ENCODE measurements around the gene TPBGL. TPM values are rescaled to one million over a fixed set of nuclear protein-coding genes. Genes with fewer than 3 reads are reported as not detected.

The TPBGL gene
- total RNA-seq, 3 donors from 2014 or later, result 0.33 TPM; not detected in 2

- Histone ChIP-seq H3K36me3 (no peaks in the 10 kb centered on the region), H3K27me3 (no peaks in the 10 kb centered on the region), H3K4me3 (no peak overlapping the region), H3K9me3 (no peaks in the 10 kb centered on the region), H3K27ac (peak overlapping the region; percentile 4 to 55), H3K4me1 (peaks cover 0 to 5% of the 10 kb centered on the region in 2 donors)
- no peak for TF ChIP-seq CTCF (IDR thresholded peaks at IDR 0.05)
- no peak for TF ChIP-seq POLR2A (IDR thresholded peaks at IDR 0.05)
- TF ChIP-seq POLR2AphosphoS5 (IDR thresholded peaks at IDR 0.05), result no peak
- intact Hi-C loops (cut with DNase I; ENCODE audit: low total_unique reads), result loop anchor here (5.0 kb wide), 1 partner anchor 48 kb away; no protein-coding TSS in a partner anchor
- peak in 1 of 2 donors; percentile 51 for DNase-seq (ENCODE audit: low spot score in 2 of 2)
Measured at GRCh38 chr11:75195167-75195962, 45.2 kb upstream of the TPBGL start.

GRCh38 chr11:75196426-75196825 lies 44.1 kb upstream of the TPBGL start:
- Histone ChIP-seq H3K4me1 (peaks cover 0 to 5% of the 10 kb centered on the region in 2 donors), H3K27ac (peak overlapping the region in 1 of 2 donors; percentile 12), H3K36me3 (no peaks in the 10 kb centered on the region), H3K27me3 (no peaks in the 10 kb centered on the region), H3K4me3 (no peak overlapping the region), H3K9me3 (no peaks in the 10 kb centered on the region)
- no peak for DNase-seq (ENCODE audit: low spot score in 2 of 2)
- intact Hi-C loops (cut with DNase I; ENCODE audit: low total_unique reads), result loop anchor here (5.0 kb wide), 1 partner anchor 49 kb away; no protein-coding TSS in a partner anchor
- TF ChIP-seq POLR2AphosphoS5 (IDR thresholded peaks at IDR 0.05), result no peak

GRCh38 chr11:75197512-75198277 lies 42.9 kb upstream of the TPBGL start:
- Histone ChIP-seq H3K4me1 (peaks cover 0 to 5% of the 10 kb centered on the region in 2 donors), H3K36me3 (no peaks in the 10 kb centered on the region), H3K4me3 (no peak overlapping the region), H3K9me3 (no peaks in the 10 kb centered on the region), H3K27me3 (no peaks in the 10 kb centered on the region), H3K27ac (peak overlapping the region in 1 of 2 donors; percentile 5)
- TF ChIP-seq POLR2AphosphoS5 (IDR thresholded peaks at IDR 0.05), result no peak
- no peak for TF ChIP-seq POLR2A (IDR thresholded peaks at IDR 0.05)
- TF ChIP-seq CTCF (IDR thresholded peaks at IDR 0.05), result no peak
- DNase-seq (ENCODE audit: low spot score in 2 of 2), result no peak
- intact Hi-C loops (cut with DNase I; ENCODE audit: low total_unique reads), result loop anchor here (5.0 kb wide), 1 partner anchor 50 kb away; no protein-coding TSS in a partner anchor

- TF ChIP-seq POLR2AphosphoS5 (IDR thresholded peaks at IDR 0.05) (no peak), POLR2A (IDR thresholded peaks at IDR 0.05) (no peak), CTCF (IDR thresholded peaks at IDR 0.05) (no peak)
Measured at GRCh38 chr11:75198278-75198973, 42.1 kb upstream of the TPBGL start.

GRCh38 chr11:75199412-75199955 lies 41.1 kb upstream of the TPBGL start:
- Histone ChIP-seq H3K27ac (no peak overlapping the region), H3K27me3 (no peaks in the 10 kb centered on the region), H3K4me3 (no peak overlapping the region), H3K9me3 (no peaks in the 10 kb centered on the region), H3K4me1 (peaks cover 0 to 4% of the 10 kb centered on the region in 2 donors), H3K36me3 (no peaks in the 10 kb centered on the region)
- no peak for DNase-seq (ENCODE audit: low spot score in 2 of 2)
- intact Hi-C loops (cut with DNase I; ENCODE audit: low total_unique reads), result loop anchor here (5.0 kb wide), 1 partner anchor 52 kb away; no protein-coding TSS in a partner anchor
- TF ChIP-seq POLR2AphosphoS5 (IDR thresholded peaks at IDR 0.05), result no peak
- no peak for TF ChIP-seq POLR2A (IDR thresholded peaks at IDR 0.05)
- TF ChIP-seq CTCF (IDR thresholded peaks at IDR 0.05), result no peak

More at GRCh38 chr11:75198278-75198973, 42.1 kb upstream of the TPBGL start:
- Histone ChIP-seq H3K9me3 (no peaks in the 10 kb centered on the region), H3K27me3 (no peaks in the 10 kb centered on the region), H3K4me1 (peaks cover 0 to 5% of the 10 kb centered on the region in 2 donors), H3K36me3 (no peaks in the 10 kb centered on the region), H3K27ac (no peak overlapping the region), H3K4me3 (no peak overlapping the region)
- intact Hi-C loops (cut with DNase I; ENCODE audit: low total_unique reads), result loop anchor here (5.0 kb wide), 1 partner anchor 51 kb away; no protein-coding TSS in a partner anchor
- peak in 1 of 2 donors; percentile 81 for DNase-seq (ENCODE audit: low spot score in 2 of 2)
